Left colon (tissue), 2 donors: ENCODE data around the gene KIF15. TPM values are rescaled to one million over a fixed set of nuclear protein-coding genes. Genes with fewer than 3 reads are reported as not detected.

Experiments
- total RNA-seq, 2 donors: library from RNA; stranded (reverse); fragmentation: NEBNext Ultra II Directional; extraction: Animal tissue kit (Norgen Biotek cat#: 25700); gene quantifications; one replicate each; pipeline ENCODE4 v1.2.1, GENCODE V29; 2021
- donor health status: DM: no; HTN: no; CAD: no.
- donor health status: DM: yes; HTN: yes; CAD: no.

The KIF15 gene
- total RNA-seq, 2 donors from 2014 or later, result 2.6 to 4.2 TPM

Other genes starting within 250 kb of the KIF15 start
- 1 to 10 TPM; 1.1 TPM for gene ZKSCAN7, start 206.6 kb upstream of the KIF15 start, total RNA-seq
- 1 to 10 TPM; 1.2 to 1.5 TPM for gene ZNF660, start 176.8 kb upstream of the KIF15 start, total RNA-seq
- 10 to 100 TPM; 10.1 to 12.5 TPM for gene ZNF197, start 136.8 kb upstream of the KIF15 start, total RNA-seq
- gene ZNF35, start 113.1 kb upstream of the KIF15 start, total RNA-seq, result 1 to 10 TPM; 7.0 to 7.1 TPM
- gene ZNF502, start 49.1 kb upstream of the KIF15 start, total RNA-seq, result 1 to 10 TPM; 2.2 to 3.1 TPM
- 1 to 10 TPM; 1.3 to 2.6 TPM for gene ZNF501, start 32.2 kb upstream of the KIF15 start, total RNA-seq
- gene KIAA1143, start 175 bp upstream of the KIF15 start, total RNA-seq, result 10 to 100 TPM; 14.4 to 16.0 TPM
- gene TMEM42, start 100.1 kb downstream of the KIF15 start, total RNA-seq, result 1 to 10 TPM; 6.6 to 9.2 TPM
- gene TGM4, start 112.8 kb downstream of the KIF15 start, total RNA-seq, result not detected
- 100 to 1,000 TPM; 152 to 171 TPM for gene ZDHHC3, start 214.4 kb downstream of the KIF15 start, total RNA-seq
- gene EXOSC7, start 214.4 kb downstream of the KIF15 start, total RNA-seq, result 10 to 100 TPM; 18.9 to 22.2 TPM